ENCODE data around the gene PTPRM.

PTPRM gene

GRCh38 chr18:7697306-7697705 lies 130.2 kb downstream of the PTPRM start:
- Histone ChIP-seq H3K4me3 (ENCODE audit: insufficient read depth, low read depth, low read length) (no peak overlapping the region), H3K9me3 (ENCODE audit: control insufficient read depth, low read length) (no peaks in the 10 kb centered on the region), H3K27me3 (ENCODE audit: control insufficient read depth, insufficient read depth, low read length, poor library complexity, severe bottlenecking) (no peaks in the 10 kb centered on the region), H3K4me1 (ENCODE audit: control insufficient read depth, insufficient read depth, low read length) (no peaks in the 10 kb centered on the region), H3K27ac (ENCODE audit: insufficient read depth, low read depth, low read length, poor library complexity, severe bottlenecking) (no peak overlapping the region), H3K36me3 (ENCODE audit: control insufficient read depth, insufficient read depth, low read length) (no peaks in the 10 kb centered on the region)
- WGBS, 2 experiments = 100% methylated on average over 1 to 2 of the region's 2 CpGs

DNA sequence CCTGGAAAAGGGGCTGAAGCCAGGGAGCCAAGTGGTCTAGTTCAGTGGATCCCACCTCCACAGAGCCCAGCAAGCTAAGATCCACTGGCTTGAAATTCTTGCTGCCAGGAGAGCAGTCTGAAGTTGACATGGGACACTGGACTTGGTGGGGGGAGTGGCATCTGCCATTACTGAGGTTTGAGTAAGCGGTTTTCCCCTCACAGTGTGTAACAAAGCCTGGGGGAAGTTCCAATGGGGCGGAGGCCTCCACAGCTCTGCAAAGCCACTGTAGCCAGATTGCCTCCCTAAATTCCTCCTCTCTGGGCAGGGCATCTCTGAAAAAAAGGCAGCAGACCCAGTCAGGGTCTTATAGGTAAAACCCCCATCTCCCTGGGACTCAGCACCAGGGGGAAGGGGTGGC lies 144.4 kb downstream of the PTPRM start:
- H3K4me1 ChIP-seq (ENCODE audit: control insufficient read depth, insufficient read depth, low read length) = no peaks in the 10 kb centered on the region
- no peak overlapping the region for H3K4me3 ChIP-seq (ENCODE audit: insufficient read depth, low read depth, low read length)
- no peak overlapping the region for H3K27ac ChIP-seq (ENCODE audit: insufficient read depth, low read depth, low read length, poor library complexity, severe bottlenecking)
- no peaks in the 10 kb centered on the region for H3K9me3 ChIP-seq (ENCODE audit: control insufficient read depth, low read length)
- H3K27me3 ChIP-seq (ENCODE audit: control insufficient read depth, insufficient read depth, low read length, poor library complexity, severe bottlenecking) = no peaks in the 10 kb centered on the region
- H3K36me3 ChIP-seq (ENCODE audit: control insufficient read depth, insufficient read depth, low read length) = no peaks in the 10 kb centered on the region
- WGBS, 2 experiments = 80 to 87% methylated on average over 2 of the region's 2 CpGs

DNA sequence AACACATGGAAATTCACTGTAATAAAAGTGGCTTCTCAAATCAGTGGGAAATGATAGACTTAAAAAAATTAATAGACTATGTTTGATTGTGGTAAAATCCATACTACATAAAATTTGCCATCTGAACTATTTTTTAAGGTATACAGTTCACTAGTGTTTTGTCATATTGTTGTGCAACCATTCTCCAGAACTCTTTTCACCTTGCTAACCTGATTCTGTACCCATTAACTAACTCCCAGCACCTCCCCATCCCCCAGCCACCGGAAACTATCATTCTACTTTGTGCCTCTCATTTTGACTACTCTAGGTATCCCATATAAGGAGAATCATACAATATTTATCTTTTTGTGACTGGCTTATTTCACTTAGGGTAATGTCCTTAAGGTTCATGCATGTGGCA lies 153.3 kb downstream of the PTPRM start:
- 93 to 94% methylated on average over 1 of the region's 1 CpG for WGBS, 2 experiments
- Histone ChIP-seq H3K36me3 (ENCODE audit: control insufficient read depth, insufficient read depth, low read length) (no peaks in the 10 kb centered on the region), H3K27ac (ENCODE audit: insufficient read depth, low read depth, low read length, poor library complexity, severe bottlenecking) (no peak overlapping the region)

GRCh38 chr18:7721532-7721931 lies 154.4 kb downstream of the PTPRM start:
- H3K4me3 ChIP-seq (ENCODE audit: insufficient read depth, low read depth, low read length) = no peak overlapping the region
- 92 to 93% methylated on average over 2 of the region's 2 CpGs for WGBS, 2 experiments
- no peaks in the 10 kb centered on the region for H3K9me3 ChIP-seq (ENCODE audit: control insufficient read depth, low read length)
- no peak overlapping the region for H3K27ac ChIP-seq (ENCODE audit: insufficient read depth, low read depth, low read length, poor library complexity, severe bottlenecking)
- peaks cover 8% of the 10 kb centered on the region for H3K4me1 ChIP-seq (ENCODE audit: control insufficient read depth, insufficient read depth, low read length)
- no peaks in the 10 kb centered on the region for H3K27me3 ChIP-seq (ENCODE audit: control insufficient read depth, insufficient read depth, low read length, poor library complexity, severe bottlenecking)
- no peaks in the 10 kb centered on the region for H3K36me3 ChIP-seq (ENCODE audit: control insufficient read depth, insufficient read depth, low read length)

More for the DNA sequence above, 153.3 kb downstream of the PTPRM start:
- no peaks in the 10 kb centered on the region for H3K27me3 ChIP-seq (ENCODE audit: control insufficient read depth, insufficient read depth, low read length, poor library complexity, severe bottlenecking)
- peaks cover 8% of the 10 kb centered on the region for H3K4me1 ChIP-seq (ENCODE audit: control insufficient read depth, insufficient read depth, low read length)
- no peaks in the 10 kb centered on the region for H3K9me3 ChIP-seq (ENCODE audit: control insufficient read depth, low read length)
- H3K4me3 ChIP-seq (ENCODE audit: insufficient read depth, low read depth, low read length) = no peak overlapping the region

DNA sequence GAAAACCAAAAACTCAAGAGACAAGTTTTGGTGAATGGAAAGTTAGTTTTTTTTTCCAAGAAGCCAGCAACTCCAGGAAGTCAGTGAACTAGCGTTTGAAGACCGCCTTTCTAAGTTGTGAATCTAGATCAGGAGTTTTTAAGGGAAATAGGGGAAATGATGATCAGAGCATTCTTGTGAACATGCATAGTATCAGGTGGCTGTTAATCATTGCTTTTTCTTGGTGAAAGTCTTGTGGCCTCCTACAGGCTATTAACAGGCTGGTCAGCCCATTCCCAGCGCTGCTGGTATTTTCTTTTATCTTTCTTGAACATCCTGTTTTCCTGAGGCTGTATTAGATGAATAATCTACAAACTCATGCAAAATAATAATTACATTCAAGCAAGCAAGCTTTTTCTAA lies 155.8 kb downstream of the PTPRM start:
- no peak overlapping the region for H3K27ac ChIP-seq (ENCODE audit: insufficient read depth, low read depth, low read length, poor library complexity, severe bottlenecking)
- H3K9me3 ChIP-seq (ENCODE audit: control insufficient read depth, low read length) = no peaks in the 10 kb centered on the region
- no peaks in the 10 kb centered on the region for H3K27me3 ChIP-seq (ENCODE audit: control insufficient read depth, insufficient read depth, low read length, poor library complexity, severe bottlenecking)
- H3K36me3 ChIP-seq (ENCODE audit: control insufficient read depth, insufficient read depth, low read length) = no peaks in the 10 kb centered on the region
- peaks cover 8% of the 10 kb centered on the region for H3K4me1 ChIP-seq (ENCODE audit: control insufficient read depth, insufficient read depth, low read length)
- H3K4me3 ChIP-seq (ENCODE audit: insufficient read depth, low read depth, low read length) = no peak overlapping the region
- WGBS, 2 experiments = 87 to 90% methylated on average over 3 of the region's 3 CpGs

- no peaks in the 10 kb centered on the region for H3K27me3 ChIP-seq (ENCODE audit: control insufficient read depth, insufficient read depth, low read length, poor library complexity, severe bottlenecking)
- no peaks in the 10 kb centered on the region for H3K9me3 ChIP-seq (ENCODE audit: control insufficient read depth, low read length)
- WGBS, 2 experiments = 74% methylated on average over 8 of the region's 8 CpGs
- H3K4me3 ChIP-seq (ENCODE audit: insufficient read depth, low read depth, low read length) = no peak overlapping the region
- H3K27ac ChIP-seq (ENCODE audit: insufficient read depth, low read depth, low read length, poor library complexity, severe bottlenecking) = no peak overlapping the region
- no peaks in the 10 kb centered on the region for H3K36me3 ChIP-seq (ENCODE audit: control insufficient read depth, insufficient read depth, low read length)
- H3K4me1 ChIP-seq (ENCODE audit: control insufficient read depth, insufficient read depth, low read length) = peaks cover 8% of the 10 kb centered on the region
Observed at GRCh38 chr18:7723558-7723957, 156.4 kb downstream of the PTPRM start.

GRCh38 chr18:7725473-7725872 lies 158.4 kb downstream of the PTPRM start:
- no peak overlapping the region for H3K27ac ChIP-seq (ENCODE audit: insufficient read depth, low read depth, low read length, poor library complexity, severe bottlenecking)
- H3K36me3 ChIP-seq (ENCODE audit: control insufficient read depth, insufficient read depth, low read length) = no peaks in the 10 kb centered on the region
- H3K4me3 ChIP-seq (ENCODE audit: insufficient read depth, low read depth, low read length) = no peak overlapping the region
- H3K9me3 ChIP-seq (ENCODE audit: control insufficient read depth, low read length) = no peaks in the 10 kb centered on the region
- WGBS, 2 experiments = 90 to 95% methylated on average over 9 of the region's 9 CpGs
- H3K27me3 ChIP-seq (ENCODE audit: control insufficient read depth, insufficient read depth, low read length, poor library complexity, severe bottlenecking) = no peaks in the 10 kb centered on the region
- peaks cover 8% of the 10 kb centered on the region for H3K4me1 ChIP-seq (ENCODE audit: control insufficient read depth, insufficient read depth, low read length)

DNA sequence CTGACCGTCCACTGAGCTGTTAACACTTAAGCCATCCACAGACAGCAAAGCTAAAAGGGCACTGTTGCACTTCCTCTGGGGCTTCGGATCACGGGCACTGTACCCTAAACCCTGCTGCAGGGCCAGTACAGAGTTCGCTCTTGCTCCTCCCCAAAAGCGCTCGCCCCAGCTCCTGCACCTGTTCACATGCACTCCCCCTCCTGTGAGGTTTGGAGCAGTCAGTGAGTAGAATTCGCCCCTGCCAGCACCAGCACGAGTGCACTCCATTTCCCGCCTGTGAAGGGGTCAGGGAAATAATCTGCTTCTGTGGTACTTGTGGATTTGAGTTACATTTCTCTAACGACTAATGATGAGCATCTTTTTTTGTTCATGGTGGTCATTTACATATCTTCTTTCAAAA lies 158.8 kb downstream of the PTPRM start:
- Histone ChIP-seq H3K36me3 (ENCODE audit: control insufficient read depth, insufficient read depth, low read length) (no peaks in the 10 kb centered on the region), H3K27me3 (ENCODE audit: control insufficient read depth, insufficient read depth, low read length, poor library complexity, severe bottlenecking) (no peaks in the 10 kb centered on the region), H3K9me3 (ENCODE audit: control insufficient read depth, low read length) (no peaks in the 10 kb centered on the region), H3K27ac (ENCODE audit: insufficient read depth, low read depth, low read length, poor library complexity, severe bottlenecking) (no peak overlapping the region), H3K4me1 (ENCODE audit: control insufficient read depth, insufficient read depth, low read length) (peaks cover 8% of the 10 kb centered on the region), H3K4me3 (ENCODE audit: insufficient read depth, low read depth, low read length) (no peak overlapping the region)
- WGBS, 2 experiments = 89 to 90% methylated on average over 9 to 10 of the region's 10 CpGs

- 50 to 80% methylated on average over 1 to 2 of the region's 2 CpGs for WGBS, 2 experiments
- Histone ChIP-seq H3K9me3 (ENCODE audit: control insufficient read depth, low read length) (no peaks in the 10 kb centered on the region), H3K36me3 (ENCODE audit: control insufficient read depth, insufficient read depth, low read length) (no peaks in the 10 kb centered on the region), H3K27me3 (ENCODE audit: control insufficient read depth, insufficient read depth, low read length, poor library complexity, severe bottlenecking) (no peaks in the 10 kb centered on the region), H3K27ac (ENCODE audit: insufficient read depth, low read depth, low read length, poor library complexity, severe bottlenecking) (no peak overlapping the region), H3K4me1 (ENCODE audit: control insufficient read depth, insufficient read depth, low read length) (peaks cover 8% of the 10 kb centered on the region), H3K4me3 (ENCODE audit: insufficient read depth, low read depth, low read length) (no peak overlapping the region)
Observed at GRCh38 chr18:7726522-7726921, 159.4 kb downstream of the PTPRM start.

- Histone ChIP-seq H3K9me3 (ENCODE audit: control insufficient read depth, low read length) (no peaks in the 10 kb centered on the region), H3K27ac (ENCODE audit: insufficient read depth, low read depth, low read length, poor library complexity, severe bottlenecking) (no peak overlapping the region), H3K4me3 (ENCODE audit: insufficient read depth, low read depth, low read length) (no peak overlapping the region), H3K4me1 (ENCODE audit: control insufficient read depth, insufficient read depth, low read length) (peaks cover 8% of the 10 kb centered on the region), H3K27me3 (ENCODE audit: control insufficient read depth, insufficient read depth, low read length, poor library complexity, severe bottlenecking) (no peaks in the 10 kb centered on the region), H3K36me3 (ENCODE audit: control insufficient read depth, insufficient read depth, low read length) (no peaks in the 10 kb centered on the region)
- 87 to 94% methylated on average over 2 of the region's 2 CpGs for WGBS, 2 experiments
Observed at GRCh38 chr18:7727361-7728076, 160.4 kb downstream of the PTPRM start.

GRCh38 chr18:7728297-7728696 lies 161.2 kb downstream of the PTPRM start:
- peaks cover 5% of the 10 kb centered on the region for H3K4me1 ChIP-seq (ENCODE audit: control insufficient read depth, insufficient read depth, low read length)
- no peaks in the 10 kb centered on the region for H3K9me3 ChIP-seq (ENCODE audit: control insufficient read depth, low read length)
- WGBS, 2 experiments = 95 to 96% methylated on average over 4 of the region's 4 CpGs
- H3K36me3 ChIP-seq (ENCODE audit: control insufficient read depth, insufficient read depth, low read length) = no peaks in the 10 kb centered on the region
- H3K4me3 ChIP-seq (ENCODE audit: insufficient read depth, low read depth, low read length) = no peak overlapping the region
- H3K27ac ChIP-seq (ENCODE audit: insufficient read depth, low read depth, low read length, poor library complexity, severe bottlenecking) = no peak overlapping the region
- no peaks in the 10 kb centered on the region for H3K27me3 ChIP-seq (ENCODE audit: control insufficient read depth, insufficient read depth, low read length, poor library complexity, severe bottlenecking)

Measured in ectodermal cell (in vitro differentiated cells).